ENCODE data around the gene FASTK.
A peak's percentile ranks its signal among the peaks of the same experiment; 100 is the strongest.

Gene FASTK

DNA sequence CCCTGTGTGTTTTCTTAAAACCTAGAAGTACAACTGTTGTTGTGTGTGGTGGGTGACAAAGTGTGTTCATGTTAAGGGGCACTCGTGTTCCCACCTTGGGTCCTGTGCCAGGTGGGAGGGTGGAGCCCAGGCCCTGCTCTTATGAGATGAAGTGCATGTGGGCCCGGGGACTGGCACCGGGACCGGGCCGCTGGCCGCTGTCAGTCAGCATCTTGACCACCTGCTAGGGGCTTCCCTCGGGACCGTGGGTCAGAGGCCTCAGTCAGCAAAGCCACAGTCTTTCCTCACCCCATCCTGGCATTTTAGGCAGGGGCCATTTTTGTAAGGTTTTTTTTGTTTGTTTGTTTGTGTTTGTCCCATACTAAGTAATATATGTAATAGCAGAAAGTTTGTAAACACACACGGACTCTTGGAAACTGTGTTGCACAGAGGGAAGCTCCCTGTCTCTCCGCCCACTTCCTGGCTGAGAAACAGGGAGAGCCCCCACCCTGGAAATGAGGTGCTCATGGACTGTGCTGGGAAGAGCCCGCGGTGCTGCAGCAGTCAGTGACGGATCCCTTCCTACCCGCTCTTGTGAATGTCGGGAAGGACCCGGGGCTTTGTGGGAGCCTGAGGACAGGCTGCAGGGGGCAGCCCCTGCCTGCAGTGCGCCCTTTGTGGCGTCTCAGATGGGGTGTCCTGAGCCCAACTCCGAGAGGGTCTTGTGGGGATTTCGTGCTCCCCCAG, 19.0 kb upstream of the FASTK start:
- no peak for DNase-seq (ENCODE audit: low spot score)

DNA sequence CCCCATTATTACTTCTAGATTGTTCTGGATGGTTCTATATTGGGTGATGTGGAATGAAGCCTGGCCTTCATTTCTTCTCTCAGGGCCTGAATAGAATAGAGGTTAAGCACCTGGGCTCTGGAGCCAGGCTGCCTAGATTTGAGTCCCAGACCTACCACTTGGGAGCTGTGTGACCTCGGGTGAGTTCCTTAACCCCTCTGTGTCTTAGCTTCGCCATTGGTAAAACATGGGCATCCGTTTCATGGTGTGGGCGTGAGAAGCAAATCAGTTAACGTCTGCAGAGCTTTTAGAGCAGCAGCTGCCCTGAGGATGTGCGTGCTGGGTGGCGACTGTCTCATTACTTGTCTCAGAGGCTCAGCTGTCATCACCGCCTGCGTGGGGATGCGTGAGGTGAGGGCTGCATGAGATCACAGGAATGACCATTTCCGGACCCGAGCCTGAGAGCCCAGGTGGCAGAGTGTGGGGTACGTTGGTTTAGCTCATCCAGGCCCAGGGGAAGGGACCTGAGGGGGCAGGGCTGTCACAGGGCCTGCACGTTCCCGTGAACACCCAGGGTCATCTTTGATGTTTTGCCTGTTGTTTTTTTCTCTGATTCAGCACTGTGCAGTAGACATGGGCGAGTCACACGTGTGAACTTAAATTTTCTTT, 15.3 kb upstream of the FASTK start:
- no peak for DNase-seq (ENCODE audit: low spot score)

DNA sequence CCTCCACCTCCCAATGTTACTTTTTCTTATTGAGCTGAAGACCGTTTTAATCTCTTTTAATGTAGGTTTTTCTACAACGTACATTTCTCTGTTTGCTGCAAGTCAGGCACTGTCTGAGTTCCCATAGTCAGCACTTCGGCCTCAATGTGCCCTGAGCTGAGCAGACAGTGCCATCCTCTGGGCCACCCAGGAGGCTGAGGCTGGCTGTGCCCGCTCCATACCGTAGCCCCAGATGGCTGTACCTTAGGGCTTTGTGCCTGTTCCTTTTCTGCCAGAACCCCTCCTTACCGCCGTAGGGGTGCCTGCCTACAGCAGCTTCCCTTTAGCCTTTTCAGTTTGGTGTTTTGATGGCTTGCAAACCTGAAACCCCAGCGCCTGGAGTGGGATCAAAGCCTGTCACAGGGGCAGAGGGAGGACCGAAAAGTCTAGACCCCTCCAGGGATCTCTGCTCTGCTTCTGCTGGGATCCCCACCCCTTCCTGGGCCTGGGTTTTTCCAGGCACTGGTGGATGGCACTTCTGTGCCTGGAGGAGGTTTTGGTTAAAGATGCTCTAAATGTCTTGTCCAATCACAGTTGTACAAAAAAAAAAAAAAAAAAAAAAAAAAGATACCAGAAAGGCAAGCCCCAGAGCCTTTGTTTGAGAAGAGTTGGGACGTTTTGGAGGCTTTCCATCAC, 14.7 kb upstream of the FASTK start:
- DNase-seq (ENCODE audit: low spot score): no peak

DNA sequence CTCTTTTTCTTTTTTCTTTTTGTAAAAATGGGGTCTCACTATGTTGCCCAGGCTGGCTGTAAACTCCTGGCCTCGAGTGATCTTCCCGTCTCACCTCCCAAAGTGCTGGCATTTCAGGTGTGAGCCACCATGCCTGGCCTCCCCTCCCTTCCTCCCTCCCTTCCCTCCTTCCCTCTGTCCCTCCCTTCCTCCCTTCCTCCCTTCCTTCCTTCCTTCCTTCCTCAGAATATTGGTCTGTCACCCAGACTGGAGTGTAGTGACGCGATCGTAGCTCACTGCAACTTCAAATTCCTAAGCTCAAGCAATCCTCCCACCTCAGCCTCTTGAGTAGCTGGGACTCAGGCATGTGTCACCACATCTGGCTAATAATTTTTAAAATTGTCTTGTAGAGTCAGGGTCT, 14.1 kb upstream of the FASTK start:
- no peak for DNase-seq (ENCODE audit: low spot score)

DNA sequence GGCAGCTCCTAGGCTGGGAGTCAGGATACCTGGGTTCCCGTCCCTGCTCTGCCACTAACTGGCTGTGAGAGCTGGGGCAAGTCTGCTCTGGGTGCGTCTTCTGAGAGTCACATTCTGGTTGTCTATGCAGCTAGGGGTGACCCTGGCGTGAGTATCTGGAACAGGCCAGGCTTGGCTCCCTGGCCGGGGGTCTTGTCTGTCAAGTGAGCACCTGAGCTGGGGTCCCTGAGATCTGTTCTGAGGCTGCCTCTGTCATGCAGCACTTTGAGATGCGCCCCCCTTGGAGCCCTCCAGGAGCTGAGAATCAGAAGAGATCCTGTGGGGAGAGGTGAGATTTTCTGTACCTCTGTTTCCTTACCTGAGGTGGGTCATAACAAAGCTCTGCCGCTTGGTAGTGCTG, 13.1 kb upstream of the FASTK start:
- DNase-seq (ENCODE audit: low spot score): no peak

- no peak for DNase-seq (ENCODE audit: low spot score)
These were observed 11.4 kb upstream of the FASTK start for GRCh38 chr7:151091988-151092387.

- DNase-seq (ENCODE audit: low spot score): no peak
These were observed 10.8 kb upstream of the FASTK start for GRCh38 chr7:151091431-151091830.

GRCh38 chr7:151091003-151091402, 10.4 kb upstream of the FASTK start:
- no peak for DNase-seq (ENCODE audit: low spot score)

DNA sequence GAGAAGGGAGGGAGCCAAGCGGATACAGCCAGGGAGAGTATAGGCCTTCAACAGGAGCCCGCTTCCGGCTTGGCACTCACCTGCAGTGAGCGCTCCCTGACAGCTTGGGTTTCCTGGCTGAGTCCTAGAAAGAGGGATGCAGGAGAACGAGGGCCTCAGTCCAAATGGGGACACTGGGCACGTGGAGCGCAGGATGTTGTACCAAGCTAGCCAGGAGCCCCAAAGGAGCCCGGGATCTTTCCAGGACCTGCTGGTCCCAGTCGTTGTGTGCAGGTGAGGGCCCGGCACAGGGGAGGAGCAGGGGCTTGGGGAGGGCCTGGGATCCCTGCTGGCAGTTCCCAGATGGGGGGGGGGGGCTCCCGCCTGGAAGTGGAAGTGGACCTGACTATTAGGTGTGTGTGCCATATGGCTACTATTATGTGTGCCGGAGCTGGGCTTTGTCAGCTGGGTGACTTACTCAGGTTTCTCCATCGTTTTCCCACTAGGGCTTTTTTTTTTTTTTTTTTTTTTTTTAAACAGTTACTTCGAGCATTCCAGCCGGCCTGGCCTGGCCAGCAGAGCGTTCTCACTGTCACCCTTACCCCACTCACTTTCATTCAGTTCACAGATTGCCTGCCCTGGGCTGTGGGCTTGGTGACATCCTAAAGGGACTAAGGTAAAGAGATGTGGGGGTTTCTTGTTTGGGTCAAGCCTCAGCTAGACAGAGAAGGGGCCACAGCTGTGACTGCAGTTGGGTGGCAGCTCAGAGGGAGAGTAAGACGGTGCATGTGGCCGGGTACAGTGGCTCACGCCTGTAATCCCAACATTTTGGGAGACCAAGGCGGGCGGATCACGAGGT, 9.5 kb upstream of the FASTK start:
- no peak for DNase-seq (ENCODE audit: low spot score)

GRCh38 chr7:151088856-151089699, 8.5 kb upstream of the FASTK start:
- no peak for DNase-seq (ENCODE audit: low spot score)

DNA sequence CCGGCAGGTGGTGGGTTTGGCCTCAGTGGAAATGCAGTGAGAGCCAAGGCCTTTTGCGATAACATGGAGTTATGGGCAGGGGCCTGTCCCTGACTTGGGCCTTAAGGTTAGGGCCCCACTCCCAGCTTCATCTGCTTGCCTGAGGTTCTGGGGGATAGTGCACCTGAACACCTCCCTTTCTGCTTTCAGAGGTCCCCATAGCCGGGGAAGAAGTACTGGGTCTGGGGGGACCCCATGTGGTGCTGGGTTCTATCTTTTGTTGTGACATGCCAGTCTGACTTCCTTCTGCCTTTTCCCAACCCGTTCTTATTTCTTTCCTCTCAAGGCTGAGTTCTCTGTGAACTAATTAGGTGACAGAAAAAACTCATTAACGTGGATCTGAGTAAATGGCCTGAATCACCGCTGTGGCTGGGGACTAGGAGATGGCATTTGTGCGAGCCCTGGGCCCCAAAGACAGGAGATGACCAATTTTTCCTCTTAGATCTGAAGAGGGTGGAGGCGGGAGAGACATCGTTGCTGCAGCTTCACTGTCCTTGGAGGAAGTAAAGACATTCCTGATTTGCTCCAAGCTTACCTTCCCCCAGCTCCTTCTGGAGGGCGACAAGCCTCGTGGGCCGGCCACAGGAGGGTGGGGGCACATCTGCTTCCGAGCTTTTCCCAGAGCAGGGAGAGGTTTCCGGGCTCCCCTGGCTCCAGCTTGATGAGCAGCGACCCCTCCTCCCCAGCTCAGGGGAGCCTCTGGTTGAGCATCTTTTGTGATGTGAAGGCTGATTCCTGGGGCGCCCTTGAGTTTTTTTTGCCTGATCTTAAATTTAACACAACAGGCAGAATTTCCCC, 7.6 kb upstream of the FASTK start:
- DNase-seq (ENCODE audit: low spot score): no peak

DNA sequence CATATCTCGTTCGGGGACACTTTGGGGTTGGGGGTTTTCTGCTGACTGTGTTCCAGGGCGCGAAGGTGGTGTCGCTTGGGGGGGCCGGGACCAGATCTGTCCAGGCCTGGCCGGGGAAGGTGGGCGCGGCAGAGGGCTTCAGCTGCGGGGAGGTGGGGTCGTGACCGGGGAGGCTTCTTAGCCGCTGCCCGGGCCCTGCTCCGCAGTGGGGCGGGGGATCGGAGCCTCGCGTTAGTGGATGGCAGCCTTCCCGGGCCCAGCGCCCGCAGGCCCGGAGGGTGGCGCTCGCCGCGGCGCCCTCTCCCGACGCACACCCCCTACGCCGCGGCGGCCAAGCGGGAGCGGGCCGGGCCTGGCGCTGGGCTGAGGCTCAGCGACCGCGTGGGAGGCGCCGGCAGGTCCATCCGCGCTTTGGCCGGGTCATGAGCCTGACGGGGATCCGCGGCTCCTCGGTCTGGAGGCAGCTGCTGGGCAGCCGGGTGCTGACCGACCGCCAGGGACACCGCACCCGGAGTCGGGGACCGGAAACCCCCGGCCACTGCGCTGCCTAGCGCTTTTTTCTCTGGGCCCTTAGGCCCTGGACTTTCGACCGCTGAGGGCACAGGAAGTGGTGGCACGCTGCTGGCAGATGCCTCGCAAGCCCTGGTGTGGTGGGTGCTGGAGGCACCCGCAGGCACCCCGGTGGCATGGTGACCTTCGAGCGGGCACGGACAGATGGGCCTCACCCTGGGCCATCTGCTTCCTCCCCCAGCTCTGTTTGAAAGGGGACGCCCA, 6.8 kb upstream of the FASTK start:
- DNase-seq (ENCODE audit: low spot score): no peak

DNA sequence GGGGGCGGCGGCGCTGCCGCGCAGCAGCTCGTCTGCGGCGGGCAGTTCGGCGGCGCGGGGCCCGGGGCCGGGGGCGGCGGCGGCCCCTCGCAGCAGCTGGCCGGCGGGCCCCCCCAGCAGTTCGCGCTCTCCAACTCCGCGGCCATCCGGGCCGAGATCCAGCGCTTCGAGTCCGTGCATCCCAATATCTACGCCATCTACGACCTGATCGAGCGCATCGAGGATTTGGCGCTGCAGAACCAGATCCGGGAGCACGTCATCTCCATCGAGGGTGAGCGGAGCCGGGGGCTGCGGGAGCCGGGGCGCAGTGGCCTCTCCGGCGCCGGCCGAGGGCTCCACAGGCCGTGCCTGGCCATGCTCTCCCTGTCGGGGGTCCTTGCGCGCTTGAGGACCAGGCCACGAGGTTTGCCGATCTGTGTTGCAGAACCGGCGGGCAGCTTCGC, 6.2 kb upstream of the FASTK start:
- DNase-seq (ENCODE audit: low spot score): no peak

DNA sequence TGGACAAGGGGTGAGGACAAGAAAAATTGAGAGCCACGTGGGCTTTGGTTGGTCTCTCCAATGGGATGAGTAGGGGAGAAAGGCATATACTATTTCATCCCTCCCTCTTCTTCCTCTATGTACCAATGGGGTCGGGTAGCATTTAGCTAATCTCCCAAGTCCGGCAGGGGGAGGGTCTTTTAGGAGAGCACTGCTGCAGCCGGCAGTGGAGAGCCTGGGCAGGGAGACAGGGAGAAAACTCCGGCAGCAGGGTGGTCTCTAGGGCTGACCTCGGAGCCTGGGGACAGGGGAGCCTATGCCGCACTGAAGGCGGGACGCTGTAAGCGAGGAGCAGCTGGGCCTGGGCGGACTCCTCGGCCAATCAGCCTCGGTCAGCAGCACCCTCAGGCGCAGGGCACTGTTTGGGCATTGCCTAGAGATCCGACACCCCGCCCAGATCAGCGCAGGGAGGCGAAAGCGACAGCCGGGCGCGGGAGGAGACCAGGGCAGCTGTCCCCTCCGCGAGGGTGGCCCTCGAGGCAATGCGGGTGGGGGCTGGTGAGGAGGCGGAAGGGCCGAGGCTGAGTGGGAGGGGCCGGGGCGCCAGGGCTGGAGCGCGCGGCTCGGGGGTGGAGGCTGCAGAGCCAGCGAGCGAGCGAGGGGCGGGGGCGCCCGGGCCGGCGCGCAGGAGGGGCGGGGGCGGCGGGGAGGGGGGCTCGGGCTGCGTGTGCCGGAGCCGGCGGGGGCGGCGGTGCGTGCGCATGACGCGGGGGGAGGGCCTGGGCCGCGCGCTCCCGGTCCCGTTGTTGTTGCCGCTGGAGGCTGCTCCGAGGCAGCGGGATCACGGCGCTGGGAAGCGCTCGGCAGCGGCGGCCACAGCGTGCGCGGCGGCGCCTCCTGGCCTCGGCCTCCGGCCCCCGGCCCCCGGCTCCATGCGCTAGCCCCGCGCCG, 5.3 kb upstream of the FASTK start, which contains the start of gene AGAP3:
AGAP3 (plus strand) TSS at position 785 of the 930 bp plus-strand sequence. CDS start 267 bp downstream, outside the sequence.
- peak; percentile 34 for DNase-seq (ENCODE audit: low spot score)

DNA sequence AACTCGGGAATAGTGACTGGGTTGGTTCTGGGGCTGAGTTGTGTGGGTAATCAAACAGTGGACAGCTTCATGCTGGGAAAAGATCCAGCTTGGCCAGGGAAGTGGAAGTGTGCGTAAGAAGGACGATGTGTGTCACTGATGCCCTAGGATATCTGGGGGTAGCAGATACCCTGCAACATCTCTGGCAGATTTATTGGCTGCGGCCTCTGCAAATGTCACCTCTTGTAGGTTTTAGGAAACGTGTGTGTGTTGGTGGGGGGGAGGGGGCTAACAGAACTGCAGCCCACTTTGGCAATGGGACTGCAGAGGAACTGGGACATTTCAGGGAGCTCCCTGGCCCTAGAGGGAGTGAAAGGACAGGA, 4.7 kb upstream of the FASTK start:
- no peak for DNase-seq (ENCODE audit: low spot score)

DNA sequence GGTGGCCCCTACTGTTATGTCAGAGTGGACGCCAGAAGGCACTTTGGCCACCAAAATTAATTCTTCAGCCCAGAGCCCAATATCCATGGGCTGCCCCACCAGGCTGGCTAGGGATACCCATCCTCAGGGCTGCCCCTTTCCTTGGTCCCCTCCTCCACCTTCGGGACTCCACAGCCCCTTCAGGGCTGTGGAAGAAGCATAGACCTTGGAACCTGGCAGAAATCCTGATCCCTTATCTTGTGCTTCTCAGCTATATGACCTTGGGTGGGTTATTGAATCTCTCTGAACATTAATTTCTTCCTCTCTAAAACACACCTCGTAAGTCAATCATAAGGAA, 3.2 kb upstream of the FASTK start:
- DNase-seq (ENCODE audit: low spot score): no peak

DNA sequence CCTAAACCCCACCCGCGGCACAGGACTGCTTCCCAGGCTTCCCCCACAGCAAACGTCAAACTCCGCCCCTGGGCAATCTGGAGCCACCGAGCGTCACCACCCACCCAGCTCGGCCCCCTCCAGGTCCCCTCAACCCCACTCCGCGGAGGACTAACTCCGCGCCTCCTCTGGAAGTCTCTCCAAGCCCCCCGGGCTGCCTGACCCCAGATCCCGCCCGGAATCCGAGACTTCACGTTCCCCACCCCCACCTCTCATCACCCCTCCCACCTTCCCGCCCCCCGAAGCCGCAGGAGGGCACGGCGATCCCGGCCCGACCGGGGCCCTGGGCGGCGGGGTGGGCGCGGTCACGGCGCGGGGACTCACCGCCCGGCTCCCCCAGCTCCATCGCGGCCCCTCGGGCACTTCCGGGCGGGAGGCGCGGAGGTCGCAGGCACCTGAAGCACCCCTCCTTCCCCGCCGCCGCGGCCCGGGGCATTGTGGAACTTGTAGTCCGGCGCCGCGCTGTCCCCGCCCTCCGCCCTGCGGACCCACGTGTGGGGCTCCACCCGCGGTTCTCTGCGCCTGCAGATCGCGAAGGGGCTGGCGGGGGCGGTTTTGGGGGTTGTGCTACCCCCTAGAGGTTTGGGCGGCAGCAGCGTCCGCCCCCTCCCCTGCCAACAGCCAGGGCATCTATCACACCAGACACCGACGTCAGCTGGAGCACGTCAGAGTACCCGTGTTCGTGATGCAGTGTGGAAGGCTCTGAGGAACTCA, 2.6 kb upstream of the FASTK start, which contains the start of gene TMUB1:
TMUB1 (minus strand) TSS at position 423 of the 753 bp plus-strand sequence. CDS start 930 bp downstream, outside the sequence.
- DNase-seq (ENCODE audit: low spot score): peak; percentile 68
